Activated naive CD4-positive, alpha-beta T cell (primary cell): Measurements from ENCODE around the gene ANAPC2.

ENCODE experiments used
- DNase-seq, 4 experiments: peaks; one replicate each; lab custom pipeline; 2025; lab: John Stamatoyannopoulos, UW

The ANAPC2 gene, protein sequence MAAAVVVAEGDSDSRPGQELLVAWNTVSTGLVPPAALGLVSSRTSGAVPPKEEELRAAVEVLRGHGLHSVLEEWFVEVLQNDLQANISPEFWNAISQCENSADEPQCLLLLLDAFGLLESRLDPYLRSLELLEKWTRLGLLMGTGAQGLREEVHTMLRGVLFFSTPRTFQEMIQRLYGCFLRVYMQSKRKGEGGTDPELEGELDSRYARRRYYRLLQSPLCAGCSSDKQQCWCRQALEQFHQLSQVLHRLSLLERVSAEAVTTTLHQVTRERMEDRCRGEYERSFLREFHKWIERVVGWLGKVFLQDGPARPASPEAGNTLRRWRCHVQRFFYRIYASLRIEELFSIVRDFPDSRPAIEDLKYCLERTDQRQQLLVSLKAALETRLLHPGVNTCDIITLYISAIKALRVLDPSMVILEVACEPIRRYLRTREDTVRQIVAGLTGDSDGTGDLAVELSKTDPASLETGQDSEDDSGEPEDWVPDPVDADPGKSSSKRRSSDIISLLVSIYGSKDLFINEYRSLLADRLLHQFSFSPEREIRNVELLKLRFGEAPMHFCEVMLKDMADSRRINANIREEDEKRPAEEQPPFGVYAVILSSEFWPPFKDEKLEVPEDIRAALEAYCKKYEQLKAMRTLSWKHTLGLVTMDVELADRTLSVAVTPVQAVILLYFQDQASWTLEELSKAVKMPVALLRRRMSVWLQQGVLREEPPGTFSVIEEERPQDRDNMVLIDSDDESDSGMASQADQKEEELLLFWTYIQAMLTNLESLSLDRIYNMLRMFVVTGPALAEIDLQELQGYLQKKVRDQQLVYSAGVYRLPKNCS

DNA sequence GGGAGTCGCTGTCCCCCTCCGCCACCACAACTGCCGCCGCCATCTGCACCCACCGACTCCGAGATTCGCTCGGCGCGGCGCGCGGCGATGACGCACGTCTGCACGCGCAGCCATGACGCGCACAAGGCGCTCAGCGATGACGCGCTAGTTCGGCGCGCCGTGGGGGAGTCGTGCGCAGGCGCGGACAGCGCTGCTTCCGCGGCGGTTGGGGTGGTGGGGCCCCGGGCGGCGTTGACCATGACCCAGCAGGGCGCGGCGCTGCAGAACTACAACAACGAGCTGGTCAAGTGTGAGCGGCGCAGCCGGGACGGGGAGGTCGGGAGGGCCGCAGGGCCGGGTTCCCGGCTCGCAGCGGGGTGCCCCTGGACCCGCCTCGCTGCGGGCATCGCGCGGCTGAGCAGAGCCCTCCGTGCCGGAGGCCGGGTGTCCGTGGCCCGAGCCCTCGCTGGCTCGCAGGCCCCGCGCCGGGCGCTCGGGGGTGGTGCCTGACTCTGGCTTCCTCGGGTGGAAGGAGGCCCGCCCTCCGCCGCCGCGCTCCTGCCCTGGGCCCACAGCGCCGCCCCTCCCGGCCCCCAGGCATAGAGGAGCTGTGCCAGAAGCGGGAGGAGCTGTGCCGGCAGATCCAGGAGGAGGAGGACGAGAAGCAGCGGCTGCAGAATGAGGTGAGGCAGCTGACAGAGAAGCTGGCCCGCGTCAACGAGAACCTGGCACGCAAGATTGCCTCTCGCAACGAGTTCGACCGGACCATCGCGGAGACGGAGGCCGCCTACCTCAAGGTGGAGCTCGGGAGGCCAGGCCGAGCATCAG, at the start of gene ANAPC2, which contains the start of gene SSNA1:
Gene ANAPC2 (minus strand): TSS at position 71 of the 807 bp plus-strand sequence. CDS start 28 bp downstream, at position 43.
Gene SSNA1 (plus strand): TSS at position 187 of the 807 bp plus-strand sequence. CDS start 51 bp downstream, at position 238.
- peak; percentile 78 to 90 (median 86) for DNase-seq

DNA sequence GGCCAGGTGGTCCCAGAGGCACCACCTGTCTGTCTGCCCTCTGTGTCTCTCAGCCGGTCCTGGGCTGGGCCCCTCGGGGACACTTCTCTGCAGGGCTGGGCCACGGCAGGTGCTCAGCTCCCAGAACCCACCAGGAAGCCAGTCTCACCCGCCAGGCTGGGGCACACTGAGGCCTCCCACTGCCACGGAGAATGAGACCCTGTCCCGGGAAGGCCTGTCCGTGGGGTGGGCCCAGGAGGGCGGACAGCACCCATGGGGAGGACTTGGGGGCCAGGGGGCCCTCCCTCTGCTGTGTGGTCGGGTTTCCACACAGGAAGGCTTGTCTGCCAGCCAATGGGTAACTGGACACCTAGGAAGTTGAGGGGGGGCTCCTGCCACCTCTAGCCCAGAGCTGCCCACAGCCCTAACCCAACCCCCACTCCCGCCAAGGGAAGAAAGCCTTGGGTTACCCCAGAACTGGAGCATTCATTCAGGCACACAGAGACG, 48.6 kb upstream of the ANAPC2 start:
- no peak for DNase-seq

DNA sequence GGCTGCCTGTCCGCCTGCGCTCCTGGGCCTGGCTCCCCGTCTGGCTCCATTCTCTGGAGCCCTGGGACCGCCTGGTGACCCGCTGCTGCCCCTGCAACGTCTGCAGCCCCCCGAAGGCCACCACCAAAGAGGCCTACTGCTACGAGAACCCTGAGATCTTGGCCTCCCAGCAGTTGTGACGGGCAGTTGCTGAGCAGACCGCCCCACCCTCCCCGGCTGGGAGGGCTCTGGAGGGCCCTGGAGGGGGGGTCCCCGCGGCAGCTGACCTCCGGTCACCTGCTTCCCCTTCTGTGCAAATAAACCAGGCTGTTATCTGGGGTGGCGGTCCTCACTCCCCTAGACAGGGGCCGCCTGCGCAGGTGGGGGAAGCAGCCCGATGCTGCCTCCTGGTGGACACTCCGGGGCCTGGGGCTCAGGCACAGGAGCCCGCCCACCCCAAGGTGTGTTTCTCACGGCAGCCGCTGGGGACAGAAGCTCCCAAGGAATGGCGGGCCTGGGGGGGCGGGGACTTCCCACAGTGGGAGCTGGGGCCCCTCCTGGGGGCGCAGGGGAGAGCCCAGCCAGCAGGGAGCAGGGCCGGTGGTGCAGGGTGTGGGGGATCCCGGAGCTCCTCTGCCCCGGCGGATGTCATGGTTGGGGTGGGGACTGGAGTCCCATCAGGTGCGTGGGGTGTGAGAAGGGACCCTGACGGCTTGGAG, 48.0 kb upstream of the ANAPC2 start:
- DNase-seq: peak; percentile 75 to 93 (median 87)

DNA sequence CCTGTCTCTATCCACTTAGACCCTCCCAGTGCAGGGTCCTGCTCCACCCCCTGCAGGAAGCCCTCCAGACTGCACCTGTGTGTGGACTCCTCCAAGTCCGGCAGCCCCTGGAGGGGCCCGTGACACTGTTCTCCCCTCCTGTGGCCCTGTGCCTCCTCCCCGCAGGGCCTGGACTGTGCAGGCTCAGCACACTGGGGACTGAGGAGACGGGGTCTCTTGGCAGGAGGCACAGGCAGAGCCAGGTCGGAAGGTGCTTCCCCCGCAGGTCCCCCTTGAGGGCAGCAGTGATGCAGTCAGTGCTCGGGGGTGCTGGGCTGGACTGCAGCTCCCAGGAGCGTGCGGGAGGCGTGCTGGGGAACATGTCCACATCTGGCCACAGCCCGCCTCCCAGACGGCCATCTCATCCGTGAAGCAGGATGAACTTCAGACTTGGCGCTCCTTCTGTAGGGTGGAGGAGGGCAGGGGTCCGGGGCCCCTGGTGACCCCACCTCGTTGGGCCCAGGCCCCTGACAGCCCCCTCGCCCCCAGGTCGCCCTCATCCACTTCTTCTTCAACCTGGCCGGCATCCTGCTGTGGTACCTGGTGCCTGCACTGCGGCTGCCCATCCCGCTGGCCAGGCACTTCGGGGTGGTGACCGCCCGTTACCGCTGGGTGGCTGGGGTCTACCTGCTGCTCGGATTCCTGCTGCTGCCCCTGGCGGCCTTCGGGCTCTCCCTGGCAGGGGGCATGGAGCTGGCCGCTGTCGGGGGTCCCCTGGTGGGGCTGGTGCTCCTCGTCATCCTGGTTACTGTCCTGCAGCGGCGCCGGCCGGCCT, 47.3 kb upstream of the ANAPC2 start:
- DNase-seq: no peak

DNA sequence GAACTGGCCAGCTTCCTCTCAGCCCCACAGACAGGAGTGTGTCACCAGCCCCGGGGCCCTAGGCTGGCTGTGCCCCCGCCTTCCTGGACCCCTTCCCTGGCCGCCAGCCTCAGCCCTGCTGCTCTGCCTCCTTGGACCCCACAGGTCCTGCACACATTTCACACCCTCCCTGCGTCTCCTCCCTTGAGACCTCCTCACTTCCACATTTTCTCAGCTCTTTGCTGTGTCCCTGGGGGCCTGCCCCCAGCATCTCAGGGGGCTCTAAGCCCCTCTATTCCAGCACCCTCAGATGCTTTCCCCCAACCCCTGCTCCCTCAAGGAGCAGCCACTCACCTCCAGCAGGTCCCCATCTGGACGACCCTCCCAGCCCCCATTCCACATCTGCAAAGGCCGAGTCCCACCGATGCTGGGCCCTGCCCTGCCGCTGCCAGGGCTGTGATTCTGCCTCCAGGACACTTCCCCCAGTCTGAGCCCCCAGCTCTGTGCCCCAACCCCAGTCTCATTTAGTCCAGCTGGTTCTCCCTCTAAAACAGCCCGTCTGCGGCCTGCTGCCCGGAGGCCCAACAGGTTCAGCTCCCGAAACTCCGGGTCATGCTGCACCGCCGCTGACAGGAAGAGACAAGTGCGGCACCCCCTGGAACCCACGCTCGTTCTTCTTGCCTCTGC, 46.5 kb upstream of the ANAPC2 start:
- no peak for DNase-seq

DNA sequence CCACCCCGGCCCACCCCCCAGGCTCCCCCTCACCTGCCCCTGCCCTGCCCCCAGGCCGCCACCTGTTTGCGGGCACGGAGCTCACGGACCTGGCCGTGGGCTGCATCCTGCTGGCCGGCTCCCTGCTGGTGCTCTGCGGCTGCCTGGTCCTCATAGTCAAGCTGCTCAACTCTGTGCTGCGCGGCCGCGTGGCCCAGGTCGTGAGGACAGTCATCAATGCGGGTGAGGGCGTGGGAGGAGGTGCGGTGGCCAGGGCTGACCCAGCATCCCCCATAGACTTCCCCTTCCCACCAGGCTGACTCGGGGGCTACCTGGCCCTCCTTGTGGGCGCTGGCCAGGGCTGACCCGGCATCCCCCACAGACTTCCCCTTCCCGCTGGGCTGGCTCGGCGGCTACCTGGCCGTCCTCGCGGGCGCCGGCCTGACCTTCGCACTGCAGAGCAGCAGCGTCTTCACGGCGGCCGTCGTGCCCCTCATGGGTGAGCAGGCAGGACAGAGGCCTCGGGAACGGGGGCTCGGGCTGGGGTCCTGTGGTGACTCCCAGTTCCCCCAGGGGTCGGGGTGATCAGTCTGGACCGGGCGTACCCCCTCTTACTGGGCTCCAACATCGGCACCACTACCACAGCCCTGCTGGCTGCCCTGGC, 45.8 kb upstream of the ANAPC2 start:
- DNase-seq: no peak

DNA sequence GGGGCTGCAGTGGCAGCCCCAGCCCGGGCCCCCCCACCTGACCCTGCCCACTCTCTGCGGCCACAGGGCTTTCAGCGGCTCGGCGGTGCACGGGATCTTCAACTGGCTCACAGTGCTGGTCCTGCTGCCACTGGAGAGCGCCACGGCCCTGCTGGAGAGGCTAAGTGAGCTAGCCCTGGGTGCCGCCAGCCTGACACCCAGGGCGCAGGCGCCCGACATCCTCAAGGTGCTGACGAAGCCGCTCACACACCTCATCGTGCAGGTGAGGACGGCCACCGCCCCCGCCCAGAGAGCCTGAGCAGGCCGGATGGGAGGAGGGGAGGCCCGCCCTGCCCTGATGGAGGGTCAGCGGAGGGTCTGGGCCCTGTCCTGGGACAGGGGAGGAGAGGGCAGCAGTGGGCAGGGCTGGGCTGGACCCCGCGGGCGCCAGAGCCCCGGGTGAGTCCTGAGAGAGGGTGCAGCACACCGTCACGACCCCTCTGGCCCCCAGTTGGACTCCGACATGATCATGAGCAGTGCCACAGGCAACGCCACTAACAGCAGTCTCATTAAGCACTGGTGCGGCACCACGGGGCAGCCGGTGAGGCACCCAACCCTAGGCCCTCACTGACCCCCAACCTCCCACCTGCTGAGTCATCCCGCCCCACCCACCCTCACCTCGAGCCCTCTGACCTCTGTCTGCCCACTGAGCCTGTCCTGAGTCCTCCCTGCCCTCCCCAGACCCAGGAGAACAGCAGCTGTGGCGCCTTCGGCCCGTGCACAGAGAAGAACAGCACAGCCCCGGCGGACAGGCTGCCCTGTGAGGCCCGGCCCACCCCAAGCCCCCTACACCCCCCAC, 45.0 kb upstream of the ANAPC2 start:
- DNase-seq: no peak

DNA sequence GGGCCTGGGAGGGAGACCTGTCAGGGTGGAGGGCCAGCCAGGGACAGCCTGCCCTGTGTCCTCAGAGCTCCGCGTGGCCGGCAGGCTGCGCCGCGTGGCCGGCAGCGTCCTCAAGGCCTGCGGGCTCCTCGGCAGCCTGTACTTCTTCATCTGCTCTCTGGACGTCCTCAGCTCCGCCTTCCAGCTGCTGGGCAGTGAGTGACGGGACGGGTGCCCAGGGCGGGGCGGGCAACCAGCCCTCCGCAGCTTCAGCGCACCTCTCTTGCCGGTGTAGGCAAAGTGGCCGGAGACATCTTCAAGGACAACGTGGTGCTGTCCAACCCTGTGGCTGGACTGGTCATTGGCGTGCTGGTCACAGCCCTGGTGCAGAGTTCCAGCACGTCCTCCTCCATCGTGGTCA, 44.1 kb upstream of the ANAPC2 start:
- no peak for DNase-seq

DNA sequence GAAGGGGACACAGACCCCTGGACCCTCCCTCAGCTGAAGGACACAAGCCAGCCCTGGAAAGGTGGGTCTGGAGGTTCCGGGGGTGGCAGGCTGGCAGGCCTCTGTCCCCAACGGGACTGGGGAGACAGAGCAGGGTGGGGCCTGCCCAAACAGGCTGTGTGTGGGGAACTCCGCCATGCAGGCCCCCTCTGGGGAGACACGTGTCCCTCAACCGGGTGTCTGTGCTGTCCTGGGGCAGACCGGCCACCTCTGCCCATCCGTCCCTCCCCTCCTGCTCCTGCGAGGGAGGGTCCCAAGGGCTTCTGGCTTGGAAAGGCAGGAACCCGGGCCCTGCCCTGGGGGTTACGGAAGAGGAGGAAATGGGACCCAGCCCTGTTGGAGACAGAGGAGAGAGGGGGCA, 43.7 kb upstream of the ANAPC2 start:
- no peak for DNase-seq

DNA sequence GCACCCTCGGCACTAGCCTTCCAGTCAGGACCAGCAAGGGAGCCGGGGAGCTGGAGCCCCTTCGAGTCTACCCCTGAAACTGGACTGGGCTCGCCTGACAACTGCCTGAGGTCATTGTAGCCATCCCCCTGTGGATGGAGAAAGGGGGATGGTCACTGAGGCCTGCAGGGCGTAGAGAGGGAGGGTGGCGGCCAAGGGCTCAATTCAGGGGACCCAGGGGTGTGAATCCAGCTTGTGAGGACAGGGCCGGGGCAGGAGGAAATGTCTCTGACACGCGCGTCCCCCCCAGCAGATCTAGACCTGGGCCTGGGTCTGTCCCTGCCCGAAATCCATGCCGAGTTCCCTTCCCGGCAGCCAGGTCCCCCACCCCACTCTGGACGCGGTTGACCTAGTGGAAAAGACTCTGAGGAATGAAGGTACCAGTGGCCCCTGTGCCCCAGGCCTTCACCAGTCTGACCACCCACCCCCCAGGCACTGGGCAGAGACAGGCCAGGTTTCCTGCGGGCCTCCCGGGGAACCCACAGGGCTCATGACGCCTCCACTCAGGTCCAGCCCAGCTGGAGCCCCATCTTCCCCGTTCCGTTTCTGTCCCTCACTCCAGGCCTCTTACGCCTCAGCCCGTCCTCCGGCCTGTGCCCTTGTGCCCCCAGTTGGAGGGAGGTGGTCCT, 43.1 kb upstream of the ANAPC2 start:
- no peak for DNase-seq

DNA sequence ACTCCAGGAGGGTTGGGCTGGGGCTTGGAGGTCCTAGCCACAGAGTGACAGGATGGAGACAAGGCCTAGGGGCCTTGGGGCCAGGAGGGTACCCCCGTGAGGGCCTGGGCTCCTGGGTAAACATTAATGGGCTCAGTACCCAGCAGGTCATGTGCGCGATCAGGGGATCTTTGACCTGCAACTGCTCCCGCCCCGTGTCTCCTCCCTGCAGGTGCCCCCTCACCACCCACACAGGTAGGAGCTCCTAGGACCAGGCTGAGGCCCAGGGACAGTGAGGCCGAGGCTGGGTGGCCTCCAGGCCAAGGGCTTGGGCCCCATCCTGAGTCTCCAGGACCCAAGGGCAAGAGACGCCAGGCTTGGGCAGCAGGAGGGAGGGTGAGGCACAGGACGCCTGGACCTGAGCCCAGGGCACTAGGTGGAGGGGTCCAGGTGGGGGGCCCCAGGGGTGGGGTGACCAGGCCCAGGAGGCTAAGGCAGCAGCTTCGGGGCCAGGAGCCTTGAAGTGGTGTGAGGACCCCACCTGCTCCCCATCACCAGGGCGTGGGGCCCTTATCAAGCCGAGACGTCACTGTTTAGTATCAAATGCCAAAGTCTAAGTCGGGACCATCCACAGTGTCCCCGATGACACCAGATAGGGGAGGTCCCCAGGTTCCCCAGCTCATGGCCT, 42.5 kb upstream of the ANAPC2 start, which contains the start of gene SLC34A3:
Gene SLC34A3 (plus strand): TSS at position 197 of the 667 bp plus-strand sequence. CDS start 802 bp downstream, outside the sequence.
- no peak for DNase-seq

DNA sequence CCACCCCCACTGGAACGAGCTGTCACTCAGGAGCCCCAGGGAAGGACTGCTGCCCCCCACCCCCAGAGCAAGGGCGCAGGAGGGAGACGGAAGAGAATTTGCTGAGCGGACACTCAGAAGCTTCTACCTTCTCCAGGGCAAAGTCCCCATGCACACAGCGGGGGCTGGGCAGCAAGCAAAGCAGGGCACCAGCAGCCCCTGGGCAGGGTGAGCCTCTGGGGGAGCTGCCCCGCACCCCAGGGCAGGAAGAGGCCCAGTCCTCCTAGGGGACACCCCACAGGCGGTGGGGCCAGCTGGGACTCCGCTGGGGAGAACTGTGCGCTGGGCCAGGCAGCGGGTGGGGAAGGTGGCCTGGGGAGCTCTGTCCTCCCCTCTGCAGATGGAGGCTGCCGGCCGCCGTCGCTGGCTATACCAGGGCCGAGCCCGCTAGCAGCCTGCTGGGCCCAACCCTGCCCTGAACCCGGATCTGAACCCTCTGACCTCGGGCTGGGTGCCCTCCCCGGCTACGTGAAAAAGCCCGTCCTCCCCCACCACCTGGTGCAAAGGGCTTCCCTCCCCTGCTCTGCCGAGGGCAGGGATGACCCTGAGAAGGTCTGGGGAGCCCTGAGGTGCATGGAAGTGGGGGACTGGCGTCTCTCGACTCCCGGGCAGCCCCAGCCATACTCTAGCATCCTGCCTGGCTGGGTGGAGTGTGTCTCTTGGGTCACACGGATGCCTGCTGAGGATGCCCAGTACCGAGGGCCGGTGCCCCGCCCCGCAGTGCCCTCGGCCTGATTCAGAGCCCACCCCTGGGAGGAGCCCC, 41.7 kb upstream of the ANAPC2 start:
- DNase-seq: no peak

DNA sequence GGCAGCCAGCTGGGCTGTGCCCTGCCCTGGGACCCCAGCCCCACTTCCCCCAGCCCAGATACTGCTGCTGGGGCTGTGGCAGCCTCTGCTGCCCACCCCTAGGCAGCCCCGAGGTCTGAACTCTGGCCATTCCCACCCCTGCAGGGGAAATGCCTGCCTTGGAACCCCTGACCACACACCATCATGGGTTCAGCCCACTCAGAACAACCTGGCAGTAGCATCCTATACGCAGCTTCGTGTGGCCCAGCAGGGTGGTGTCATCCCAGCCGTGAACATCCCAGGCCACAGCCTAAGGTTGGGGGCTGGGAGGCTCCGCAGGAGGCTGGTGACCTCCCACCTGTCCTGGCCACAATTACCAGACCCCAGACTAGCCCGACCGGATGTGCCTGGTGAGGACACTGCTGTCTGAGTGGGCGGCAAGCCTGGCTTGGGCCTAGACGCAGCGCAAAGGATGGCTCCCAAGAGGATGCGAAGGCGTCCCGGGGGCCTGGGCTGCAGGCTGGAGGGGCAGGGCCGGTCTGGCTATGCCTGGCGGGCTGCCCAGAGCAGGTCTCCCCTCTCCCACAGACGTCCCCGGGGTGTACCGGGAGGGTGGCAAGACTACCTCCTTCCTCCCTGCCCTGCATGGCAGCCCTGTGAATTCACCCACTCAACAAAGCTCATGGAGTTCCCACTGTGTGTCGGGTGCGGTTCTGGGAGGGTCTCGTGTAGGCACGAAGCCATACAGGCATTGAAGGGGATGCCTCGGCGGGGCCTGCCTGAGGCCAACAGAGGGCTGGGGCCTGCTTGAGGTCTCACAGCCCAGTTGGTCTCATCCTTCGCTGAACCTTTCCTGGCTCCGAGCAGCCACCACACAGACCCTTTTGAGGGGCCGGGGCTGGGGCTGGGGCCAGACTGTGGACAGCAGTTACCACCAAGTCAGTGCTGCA, 40.9 kb upstream of the ANAPC2 start:
- no peak for DNase-seq

DNA sequence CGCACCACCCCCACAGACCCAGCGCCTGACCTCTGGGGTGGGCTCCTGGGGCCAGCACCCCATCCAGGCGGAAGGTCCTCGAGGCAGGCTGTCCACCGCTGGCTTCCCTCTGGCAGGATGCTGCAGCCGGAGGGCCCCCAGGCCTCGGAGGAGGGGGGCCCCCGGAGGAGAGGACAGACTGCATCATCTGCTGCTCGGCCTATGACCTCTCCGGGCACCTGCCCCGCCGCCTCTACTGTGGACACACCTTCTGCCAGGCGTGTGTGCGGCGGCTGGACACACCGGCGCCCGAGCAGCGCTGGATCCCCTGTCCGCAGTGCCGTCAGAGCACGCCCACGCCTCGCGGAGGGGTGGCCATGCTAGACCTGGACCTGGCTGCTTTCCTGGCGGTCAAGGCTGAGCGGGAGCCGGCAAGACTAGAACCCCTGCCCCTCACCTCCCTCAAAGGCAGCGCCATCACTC, 40.2 kb upstream of the ANAPC2 start:
- no peak for DNase-seq

DNA sequence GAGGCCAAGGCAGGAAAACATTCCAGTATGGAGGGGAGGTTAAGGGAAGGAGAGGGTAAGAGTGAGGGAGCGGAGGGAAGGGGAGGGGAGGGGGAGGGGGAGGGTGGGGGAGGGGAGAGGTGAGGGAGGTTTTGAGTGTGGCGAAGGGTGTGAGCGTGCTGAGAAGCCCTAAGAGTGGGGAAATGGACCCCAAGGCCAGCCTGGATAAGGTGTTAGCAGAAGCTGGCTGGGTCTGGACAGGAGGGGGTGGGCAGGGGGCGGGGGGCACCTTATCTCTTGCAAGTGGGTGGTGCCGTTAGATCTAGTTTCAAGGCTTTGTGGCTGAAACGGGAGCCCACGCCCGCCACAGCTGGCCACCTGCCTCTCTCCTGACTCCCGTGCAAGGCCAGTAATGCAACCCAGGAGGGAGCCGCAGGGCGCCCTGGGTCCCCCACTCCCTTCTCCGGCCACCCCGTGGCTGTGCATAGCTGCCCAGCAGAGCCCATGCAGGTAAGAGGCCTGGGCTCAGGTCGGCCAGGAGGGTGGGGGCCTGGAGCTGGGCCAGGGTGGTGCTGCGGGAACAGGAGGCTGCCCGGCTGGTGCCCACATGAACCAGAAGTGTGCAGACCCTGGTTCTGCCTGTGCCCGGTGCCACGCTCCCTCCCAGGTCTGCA, 39.6 kb upstream of the ANAPC2 start:
- no peak for DNase-seq
